GM12872 (cell line): ENCODE results near the gene RELL2.

Experiments used
- TF ChIP-seq, protein P1 (sequence below): IDR thresholded peaks from 3 replicates; pipeline ENCODE4 v1.5.1; 2011; ENCODE audit warnings: low read depth, mild to moderate bottlenecking, low read length, moderate library complexity; ENCODE audit not compliant: insufficient read depth

RELL2 gene

DNA sequence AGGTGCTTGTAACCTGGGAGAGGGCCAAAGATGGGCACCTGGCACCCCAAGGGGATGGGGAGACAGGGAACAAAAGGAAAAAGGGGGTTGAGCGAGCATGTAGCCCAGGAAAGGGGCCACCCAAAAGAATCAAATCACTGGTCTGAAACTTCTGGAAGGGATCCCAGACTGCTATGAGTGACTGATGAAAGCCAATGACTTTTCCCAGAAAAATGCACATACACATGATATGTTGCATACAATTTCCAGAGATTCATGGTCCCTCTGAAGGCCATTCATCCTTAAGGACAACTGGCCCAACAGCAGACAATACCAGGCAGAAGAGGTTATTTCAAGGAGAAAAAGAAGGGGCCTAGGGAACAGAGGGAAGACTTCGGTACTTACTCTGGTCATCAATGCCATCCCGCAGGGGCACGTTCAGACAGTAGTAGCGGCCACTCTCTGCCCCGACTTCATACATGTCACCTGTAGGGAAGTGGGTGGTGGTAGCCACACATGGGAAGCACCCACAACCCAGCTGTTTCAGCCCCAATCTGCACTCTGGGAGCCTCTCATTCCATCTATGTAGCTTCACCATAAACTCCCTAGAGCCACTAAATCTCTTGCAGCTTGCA, 8.5 kb upstream of the RELL2 start:
- TF ChIP-seq, protein P1, sequence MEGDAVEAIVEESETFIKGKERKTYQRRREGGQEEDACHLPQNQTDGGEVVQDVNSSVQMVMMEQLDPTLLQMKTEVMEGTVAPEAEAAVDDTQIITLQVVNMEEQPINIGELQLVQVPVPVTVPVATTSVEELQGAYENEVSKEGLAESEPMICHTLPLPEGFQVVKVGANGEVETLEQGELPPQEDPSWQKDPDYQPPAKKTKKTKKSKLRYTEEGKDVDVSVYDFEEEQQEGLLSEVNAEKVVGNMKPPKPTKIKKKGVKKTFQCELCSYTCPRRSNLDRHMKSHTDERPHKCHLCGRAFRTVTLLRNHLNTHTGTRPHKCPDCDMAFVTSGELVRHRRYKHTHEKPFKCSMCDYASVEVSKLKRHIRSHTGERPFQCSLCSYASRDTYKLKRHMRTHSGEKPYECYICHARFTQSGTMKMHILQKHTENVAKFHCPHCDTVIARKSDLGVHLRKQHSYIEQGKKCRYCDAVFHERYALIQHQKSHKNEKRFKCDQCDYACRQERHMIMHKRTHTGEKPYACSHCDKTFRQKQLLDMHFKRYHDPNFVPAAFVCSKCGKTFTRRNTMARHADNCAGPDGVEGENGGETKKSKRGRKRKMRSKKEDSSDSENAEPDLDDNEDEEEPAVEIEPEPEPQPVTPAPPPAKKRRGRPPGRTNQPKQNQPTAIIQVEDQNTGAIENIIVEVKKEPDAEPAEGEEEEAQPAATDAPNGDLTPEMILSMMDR, result no peak

DNA sequence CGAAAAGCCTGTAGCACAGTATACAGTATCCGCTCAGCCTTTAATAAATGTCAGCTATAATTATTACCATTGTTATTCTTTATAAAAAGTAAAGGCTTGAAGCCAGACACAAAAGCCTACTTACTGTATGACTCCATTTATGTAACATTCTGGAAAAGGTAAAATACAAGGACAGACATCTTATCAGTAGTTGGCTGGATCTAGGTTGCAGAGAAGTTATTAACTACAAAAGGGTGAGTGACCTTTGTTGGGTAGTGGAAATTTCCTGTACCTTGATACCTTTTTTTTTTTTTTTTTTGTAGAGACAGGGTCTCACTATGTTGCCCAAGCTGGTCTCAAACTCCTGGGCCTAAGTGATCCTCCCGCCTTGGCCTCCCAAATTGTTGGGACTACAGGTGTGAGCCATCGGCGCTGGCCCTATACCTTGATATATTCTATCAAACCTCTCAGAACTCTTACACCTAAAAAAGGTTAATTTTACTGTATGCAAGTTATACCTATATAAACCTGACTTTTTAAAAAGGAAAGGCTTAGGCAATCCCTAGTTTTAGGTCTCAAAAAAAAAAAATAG, 6.1 kb upstream of the RELL2 start:
- TF ChIP-seq, protein P1, result no peak

DNA sequence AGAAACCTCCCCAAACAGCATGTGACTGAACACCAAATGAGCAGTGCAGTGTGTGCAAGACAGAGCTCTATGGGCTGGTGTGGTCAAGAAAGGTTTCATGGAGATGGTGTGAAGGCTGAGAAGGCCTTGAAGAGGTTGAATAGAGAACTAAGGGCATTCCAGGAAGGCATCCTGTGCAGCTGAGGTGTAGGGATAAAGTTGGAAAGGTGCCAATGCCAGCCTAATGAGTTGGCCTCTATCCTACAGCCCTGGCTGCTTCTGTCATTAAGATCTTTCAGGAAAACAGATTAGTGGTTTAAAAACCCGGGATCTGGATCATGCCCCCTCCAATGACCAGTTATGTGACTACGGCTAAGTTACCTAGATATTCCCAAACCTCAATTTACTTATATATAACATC, 4.1 kb upstream of the RELL2 start:
- TF ChIP-seq, protein P1, result no peak

DNA sequence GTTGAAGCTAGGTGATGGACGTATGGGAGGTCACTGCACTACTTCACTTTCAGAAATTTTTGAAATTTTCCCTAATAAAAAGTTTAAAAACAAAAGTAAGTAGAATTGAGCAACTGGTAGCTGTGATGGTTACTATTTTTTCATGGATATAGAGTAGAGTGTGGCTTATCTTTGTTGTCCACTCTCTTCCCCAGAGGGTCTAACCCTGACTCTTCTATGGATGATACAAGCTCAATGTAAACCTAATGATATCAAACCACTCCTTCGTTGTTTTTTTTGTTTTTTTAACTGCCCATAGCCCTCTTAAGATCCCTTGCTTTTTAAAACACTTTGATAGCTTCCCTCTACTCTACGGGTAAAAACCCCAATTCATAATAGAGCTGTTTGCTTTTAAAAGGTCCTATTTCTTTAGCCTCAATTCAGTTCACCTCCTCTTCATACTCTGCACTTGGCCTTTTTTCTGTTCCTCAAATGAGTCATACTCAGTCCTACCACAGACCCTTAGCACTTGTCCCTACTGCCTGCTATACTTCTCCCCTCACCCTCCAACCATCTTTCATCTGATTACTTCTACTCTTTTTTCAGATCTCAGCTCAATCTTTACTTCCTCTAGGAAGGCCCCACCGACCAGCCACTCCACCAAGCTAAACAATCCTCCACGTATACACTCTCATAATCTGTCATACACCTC, 2.8 kb upstream of the RELL2 start:
- TF ChIP-seq, protein P1, result no peak

DNA sequence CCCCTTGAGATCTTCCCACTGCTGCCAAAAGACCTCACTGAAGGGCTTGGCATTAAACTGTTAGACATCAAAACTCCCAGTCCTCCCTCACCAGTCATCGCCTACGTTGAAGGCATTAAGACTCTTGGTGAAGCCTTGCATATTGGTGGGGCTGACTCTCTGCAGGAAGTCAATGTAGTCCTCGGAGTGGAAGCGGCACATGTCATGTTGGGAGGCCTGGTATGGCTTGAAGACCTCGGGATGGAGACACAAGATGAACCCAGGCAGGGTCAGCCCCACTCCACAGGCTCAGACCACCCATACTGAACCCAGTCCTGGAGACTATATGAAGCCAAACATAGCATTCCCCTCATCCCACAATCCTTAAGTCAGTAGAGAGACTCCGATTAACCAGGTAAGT, 2.1 kb upstream of the RELL2 start:
- TF ChIP-seq, protein P1, result no peak

DNA sequence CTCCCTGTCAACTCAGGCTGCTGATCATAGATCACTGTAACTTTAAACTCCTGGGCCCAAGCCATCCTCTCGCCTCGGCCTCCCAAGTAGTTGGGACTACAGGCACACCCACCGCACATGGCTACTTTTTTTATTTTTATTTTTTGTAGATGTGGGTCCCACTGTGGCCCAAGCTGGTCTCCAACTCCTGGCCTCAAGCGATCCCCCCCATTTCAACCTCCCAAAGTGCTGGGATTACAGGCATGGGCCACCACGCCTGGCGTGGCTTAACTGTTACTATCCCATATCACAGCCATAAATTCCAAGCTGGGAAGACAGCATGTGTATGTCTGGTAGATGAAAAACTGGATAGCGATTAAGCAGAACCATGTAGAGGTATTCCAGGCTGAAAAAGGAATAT, 1.2 kb upstream of the RELL2 start:
- TF ChIP-seq, protein P1, result no peak

DNA sequence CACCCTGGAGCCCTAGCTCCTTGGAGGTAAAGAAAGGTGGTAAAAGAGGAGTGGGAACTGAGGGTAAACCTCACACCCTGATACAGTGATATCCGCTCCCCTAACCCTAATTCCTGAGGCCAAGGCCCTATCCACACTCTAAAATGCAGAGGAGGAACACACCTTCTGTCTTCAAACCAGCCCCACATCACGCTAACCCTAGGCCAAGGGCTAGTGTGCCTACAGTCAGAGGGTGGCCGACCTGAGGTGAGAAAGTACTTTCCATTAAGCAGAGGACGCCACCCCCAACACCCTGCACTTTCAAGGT, 738 bp upstream of the RELL2 start:
- TF ChIP-seq, protein P1, result no peak
